H9 (cell line): ENCODE data around the gene ASIC1. TPM values are rescaled to one million over a fixed set of nuclear protein-coding genes. Genes with fewer than 3 reads are reported as not detected.
A peak's percentile ranks its signal among the peaks of the same experiment; 100 is the strongest.

Experiments
- DNase-seq: peaks from one replicate; pipeline ENCODE4 v3.0.0-alpha.2; 2017
- H2AFZ ChIP-seq: one replicate; pipeline ENCODE4 v1.6.1; 2013; ENCODE audit warnings: mild to moderate bottlenecking, low read length, control low read depth, moderate library complexity
- H2AK5ac ChIP-seq: 2 replicates; pipeline ENCODE4 v1.6.1; 2013; ENCODE audit warnings: low read length, control low read depth, mixed read lengths; ENCODE audit not compliant: insufficient read length
- H2BK120ac ChIP-seq: one replicate; pipeline ENCODE4 v1.6.1; 2013; ENCODE audit warnings: low read depth, mild to moderate bottlenecking, low read length, control low read depth, inconsistent platforms; ENCODE audit not compliant: poor library complexity, severe bottlenecking
- H2BK12ac ChIP-seq: 2 replicates; pipeline ENCODE4 v1.6.1; 2013; ENCODE audit warnings: low read length, control low read depth, mixed read lengths, low read depth; ENCODE audit not compliant: insufficient read length
- H2BK15ac ChIP-seq: 2 replicates; pipeline ENCODE4 v1.6.1; 2013; ENCODE audit warnings: low read depth, low read length, control low read depth
- H2BK20ac ChIP-seq: one replicate; pipeline ENCODE4 v1.6.1; 2013; ENCODE audit warnings: low read depth, mild to moderate bottlenecking, low read length, control low read depth, inconsistent platforms; ENCODE audit not compliant: poor library complexity, severe bottlenecking
- H2BK5ac ChIP-seq: 2 replicates; pipeline ENCODE4 v1.6.1; 2013; ENCODE audit warnings: low read length, control low read depth, mixed read lengths; ENCODE audit not compliant: insufficient read length
- H3K14ac ChIP-seq: 2 replicates; pipeline ENCODE4 v1.6.1; 2013; ENCODE audit warnings: low read length, control low read depth; ENCODE audit not compliant: insufficient read depth
- H3K18ac ChIP-seq: 2 replicates; pipeline ENCODE4 v1.6.1; 2013; ENCODE audit warnings: low read depth, mild to moderate bottlenecking, mixed read lengths, low read length, control low read depth; ENCODE audit not compliant: insufficient read length
- H3K23ac ChIP-seq: 2 replicates; pipeline ENCODE4 v1.6.1; 2013; ENCODE audit warnings: low read length, control low read depth, mixed read lengths, low read depth; ENCODE audit not compliant: insufficient read length
- H3K23me2 ChIP-seq: 2 replicates; pipeline ENCODE4 v1.6.1; 2013; ENCODE audit warnings: low read depth, mild to moderate bottlenecking, mixed read lengths, low read length, control low read depth; ENCODE audit not compliant: insufficient read length, poor library complexity, severe bottlenecking
- H3K27ac ChIP-seq: 2 replicates; pipeline ENCODE4 v1.5.1; 2013; ENCODE audit warnings: low read length, control low read depth, mixed read lengths, low read depth; ENCODE audit not compliant: insufficient read length
- H3K27me3 ChIP-seq: 2 replicates; pipeline ENCODE4 v1.6.1; 2013; ENCODE audit warnings: low read length, control low read depth, inconsistent platforms; ENCODE audit not compliant: insufficient read depth
- H3K4ac ChIP-seq: 2 replicates; pipeline ENCODE4 v1.6.1; 2013; ENCODE audit warnings: low read depth, mild to moderate bottlenecking, control low read depth, inconsistent platforms, low read length, moderate library complexity
- H3K4me1 ChIP-seq: 2 replicates; pipeline ENCODE4 v1.6.1; 2013; ENCODE audit warnings: low read length, control low read depth, inconsistent platforms; ENCODE audit not compliant: insufficient read depth
- H3K4me2 ChIP-seq: 2 replicates; pipeline ENCODE4 v1.6.1; 2013; ENCODE audit warnings: low read length, control low read depth, mixed read lengths; ENCODE audit not compliant: insufficient read length, insufficient read depth
- H3K56ac ChIP-seq: 2 replicates; pipeline ENCODE4 v1.6.1; 2013; ENCODE audit warnings: low read depth, mild to moderate bottlenecking, mixed read lengths, low read length, control low read depth; ENCODE audit not compliant: insufficient read length
- H3K79me1 ChIP-seq: 2 replicates; pipeline ENCODE4 v1.6.1; 2013; ENCODE audit warnings: low read depth, mild to moderate bottlenecking, moderate library complexity, low read length, control low read depth, inconsistent platforms; ENCODE audit not compliant: insufficient read depth, poor library complexity, severe bottlenecking
- H3K79me2 ChIP-seq: 2 replicates; pipeline ENCODE4 v1.6.1; 2013; ENCODE audit warnings: low read length, control low read depth, inconsistent platforms; ENCODE audit not compliant: insufficient read depth
- H3K9ac ChIP-seq: 2 replicates; pipeline ENCODE4 v1.6.1; 2013; ENCODE audit warnings: low read length, control low read depth, mixed read lengths; ENCODE audit not compliant: insufficient read length; ENCODE audit errors: extremely low read depth
- H3K9me3 ChIP-seq: one replicate; pipeline ENCODE4 v1.6.1; 2013; ENCODE audit warnings: low read depth, low read length, inconsistent platforms; ENCODE audit not compliant: control insufficient read depth
- H3T11ph ChIP-seq: one replicate; pipeline ENCODE4 v1.6.1; 2013; ENCODE audit warnings: mild to moderate bottlenecking, low read length, control low read depth, inconsistent platforms
- H4K20me1 ChIP-seq: one replicate; pipeline ENCODE4 v1.6.1; 2013; ENCODE audit not compliant: control insufficient read depth, insufficient read length, insufficient read depth
- H4K5ac ChIP-seq: 2 replicates; pipeline ENCODE4 v1.6.1; 2013; ENCODE audit warnings: low read depth, mild to moderate bottlenecking, mixed read lengths, low read length, control low read depth; ENCODE audit not compliant: insufficient read length
- H4K8ac ChIP-seq: replicated peaks from 2 replicates; pipeline ENCODE4 v1.6.1; 2013; ENCODE audit warnings: low read length, control low read depth, mixed read lengths, low read depth; ENCODE audit not compliant: insufficient read length
- H4K91ac ChIP-seq: 2 replicates; pipeline ENCODE4 v1.6.1; 2013; ENCODE audit warnings: low read depth, mild to moderate bottlenecking, moderate library complexity, mixed read lengths, low read length, control low read depth; ENCODE audit not compliant: insufficient read length
- H3K27ac Mint-ChIP-seq, 3 experiments: 2 replicates in 2 of 3; 3 replicates in 1 of 3; pipeline ENCODE4 v1.8.0; 2020 to 2021; ENCODE audit warnings: mixed read lengths in 3 of 3, mild to moderate bottlenecking in 1 of 3, moderate library complexity in 1 of 3
- H3K27me3 Mint-ChIP-seq: 2 replicates; pipeline ENCODE4 v1.8.0; 2021; ENCODE audit warnings: low read depth, mild to moderate bottlenecking, moderate library complexity, mixed read lengths
- H3K36me3 Mint-ChIP-seq, 3 experiments: 2 replicates in 2 of 3; 3 replicates in 1 of 3; pipeline ENCODE4 v1.8.0; 2020 to 2021; ENCODE audit warnings: low read depth in 3 of 3, mixed read lengths in 3 of 3; ENCODE audit not compliant: insufficient read depth in 1 of 3
- H3K4me1 Mint-ChIP-seq, 2 experiments: 2 replicates each; pipeline ENCODE4 v1.8.0; 2020; ENCODE audit warnings: mixed read lengths in 2 of 2
- H3K4me3 Mint-ChIP-seq, 2 experiments: 2 replicates in 1 of 2; 3 replicates in 1 of 2; pipeline ENCODE4 v1.8.0; 2020 to 2021; ENCODE audit warnings: mild to moderate bottlenecking in 2 of 2, mixed read lengths in 2 of 2, moderate library complexity in 1 of 2
- H3K9me3 Mint-ChIP-seq, 2 experiments: 2 replicates in 1 of 2; 3 replicates in 1 of 2; pipeline ENCODE4 v1.8.0; 2020; ENCODE audit warnings: mild to moderate bottlenecking in 2 of 2, mixed read lengths in 2 of 2, moderate library complexity in 1 of 2
- WGBS: extraction: QIAGEN DNeasy Blood & Tissue Kit; methylation state at CpG from one replicate; pipeline ENCODE4 v1.1.7; 2013; ENCODE audit warnings: missing lambda C conversion rate, low lambda C conversion rate, mixed read lengths; ENCODE audit not compliant: insufficient read length; ENCODE audit errors: extremely low coverage; 5-methylcytosine and 5-hydroxymethylcytosine counted together
- total RNA-seq: library from RNA; stranded (reverse); gene quantifications from 2 replicates; pipeline ENCODE4 v1.2.1, GENCODE V29; 2021
- TF ChIP-seq, protein P1 (sequence below): fragments of 200-600 bp; sonication (generic); conservative IDR thresholded peaks from 3 replicates; pipeline ENCODE4 v1.8.0; 2021; ENCODE audit warnings: antibody characterized with exemption, mild to moderate bottlenecking

ASIC1 gene
- total RNA-seq, 1 experiment from 2014 or later = 3.9 TPM

GRCh38 chr12:50066402-50066801, 9.0 kb downstream of the ASIC1 start:
- no peak overlapping the region for H2BK15ac ChIP-seq
- H3T11ph ChIP-seq = no peak overlapping the region
- H4K91ac ChIP-seq = no peak overlapping the region
- no peaks in the 10 kb centered on the region; the same call in 1 of the 2 replicates for H3K4me1 ChIP-seq
- no peaks in the 10 kb centered on the region for H3K27me3 ChIP-seq
- H3K4ac ChIP-seq = no peak overlapping the region
- Mint-ChIP-seq H3K27me3 (peaks cover 30% of the 10 kb centered on the region), H3K4me3 (no peak overlapping the region), H3K9me3 (no peaks in the 10 kb centered on the region), H3K36me3 (no peaks in the 10 kb centered on the region), H3K4me1 (peaks cover 7 to 14% of the 10 kb centered on the region in 2 experiments), H3K27ac (no peak overlapping the region)
- peak overlapping the region; percentile 21 for H3K18ac ChIP-seq
- no peaks in the 10 kb centered on the region for H4K20me1 ChIP-seq
- no peak overlapping the region for H2AFZ ChIP-seq
- no peaks in the 10 kb centered on the region for H3K9me3 ChIP-seq
- no peak overlapping the region for H4K5ac ChIP-seq
- no peak overlapping the region for H2AK5ac ChIP-seq
- no peak overlapping the region; the same call in 1 of the 2 replicates for H3K14ac ChIP-seq
- no peak overlapping the region for H2BK120ac ChIP-seq
- no peak overlapping the region for H3K27ac ChIP-seq
- H2BK20ac ChIP-seq = no peak overlapping the region
- H2BK12ac ChIP-seq = no peak overlapping the region
- H3K79me2 ChIP-seq = no peaks in the 10 kb centered on the region
- H2BK5ac ChIP-seq = no peak overlapping the region
- H3K23ac ChIP-seq = no peak overlapping the region
- no peak overlapping the region for H3K56ac ChIP-seq
- no peak overlapping the region for H3K9ac ChIP-seq
- TF ChIP-seq, protein P1, sequence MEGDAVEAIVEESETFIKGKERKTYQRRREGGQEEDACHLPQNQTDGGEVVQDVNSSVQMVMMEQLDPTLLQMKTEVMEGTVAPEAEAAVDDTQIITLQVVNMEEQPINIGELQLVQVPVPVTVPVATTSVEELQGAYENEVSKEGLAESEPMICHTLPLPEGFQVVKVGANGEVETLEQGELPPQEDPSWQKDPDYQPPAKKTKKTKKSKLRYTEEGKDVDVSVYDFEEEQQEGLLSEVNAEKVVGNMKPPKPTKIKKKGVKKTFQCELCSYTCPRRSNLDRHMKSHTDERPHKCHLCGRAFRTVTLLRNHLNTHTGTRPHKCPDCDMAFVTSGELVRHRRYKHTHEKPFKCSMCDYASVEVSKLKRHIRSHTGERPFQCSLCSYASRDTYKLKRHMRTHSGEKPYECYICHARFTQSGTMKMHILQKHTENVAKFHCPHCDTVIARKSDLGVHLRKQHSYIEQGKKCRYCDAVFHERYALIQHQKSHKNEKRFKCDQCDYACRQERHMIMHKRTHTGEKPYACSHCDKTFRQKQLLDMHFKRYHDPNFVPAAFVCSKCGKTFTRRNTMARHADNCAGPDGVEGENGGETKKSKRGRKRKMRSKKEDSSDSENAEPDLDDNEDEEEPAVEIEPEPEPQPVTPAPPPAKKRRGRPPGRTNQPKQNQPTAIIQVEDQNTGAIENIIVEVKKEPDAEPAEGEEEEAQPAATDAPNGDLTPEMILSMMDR = no peak
- DNase-seq = peak; percentile 79
- no peaks in the 10 kb centered on the region for H3K23me2 ChIP-seq
- no CpG with 5 or more reads among the region's 5 CpGs for WGBS
- H4K8ac ChIP-seq = no peak overlapping the region
- H3K79me1 ChIP-seq = no peaks in the 10 kb centered on the region
- H3K4me2 ChIP-seq = no peak overlapping the region
